Kidney (tissue), 14 donors: ENCODE measurements around the gene UBXN7. TPM values are rescaled to one million over a fixed set of nuclear protein-coding genes. Genes with fewer than 3 reads are reported as not detected.
"Not testable (repeated sequence)": the region's sequence is repeated elsewhere in the genome, so short reads cannot be mapped to it uniquely, and the experiment has no call there.

Experiments
- DNase-seq, 5 donors: peaks; one replicate each; pipeline ENCODE4 v3.0.0-alpha.2; 2013 to 2020
- FAIRE-seq: peaks from 2 replicates; lab custom pipeline; 2012; peaks lifted over from hg19 to GRCh38; lab: Jason Lieb, UNC
- H3K27ac ChIP-seq, 2 donors: one replicate each; pipeline ENCODE4 v1.7.0; 2013; ENCODE audit warnings: low read depth in 2 of 2, low read length in 2 of 2, inconsistent platforms in 1 of 2
- H3K27me3 ChIP-seq: one replicate; pipeline ENCODE4 v1.7.1; 2013; ENCODE audit warnings: low read length, inconsistent platforms; ENCODE audit not compliant: control insufficient read depth, insufficient read depth
- H3K36me3 ChIP-seq, 3 donors: one replicate each; pipeline versions ENCODE4 v1.7.0 to v1.7.1; 2013; ENCODE audit warnings: low read length in 3 of 3, control low read depth in 1 of 3, inconsistent platforms in 1 of 3; ENCODE audit not compliant: insufficient read depth in 3 of 3, control insufficient read depth in 2 of 3
- H3K4me1 ChIP-seq, 3 donors: one replicate each; pipeline versions ENCODE4 v1.7.0 to v1.7.1; 2013; ENCODE audit warnings: low read length in 3 of 3, inconsistent platforms in 1 of 3, low read depth in 1 of 3; ENCODE audit not compliant: control insufficient read depth in 2 of 3, insufficient read depth in 2 of 3
- H3K4me3 ChIP-seq, 3 donors: one replicate each; pipeline versions ENCODE4 v1.7.0 to v1.8.1; 2013; ENCODE audit warnings: low read length in 3 of 3, control low read depth in 1 of 3, inconsistent platforms in 1 of 3
- H3K9ac ChIP-seq, 3 donors: one replicate each; pipeline versions ENCODE4 v1.7.0 to v1.7.1; 2013; ENCODE audit warnings: low read length in 3 of 3, control low read depth in 1 of 3, inconsistent platforms in 1 of 3
- H3K9me3 ChIP-seq, 3 donors: one replicate each; pipeline versions ENCODE4 v1.7.0 to v1.7.1; 2013; ENCODE audit warnings: low read length in 3 of 3, control low read depth in 1 of 3, inconsistent platforms in 1 of 3; ENCODE audit not compliant: control insufficient read depth in 2 of 3, insufficient read depth in 1 of 3
- intact Hi-C: fragments of 100-400 bp; cut with DNase I; formaldehyde crosslinking; loops from one replicate; pipeline ENCODE4 v1.11.1; 2022
- polyA plus RNA-seq: library from polyadenylated mRNA; stranded (reverse); fragments of 350-450 nt; fragmentation: Illumina TruSeq; extraction: RNeasy Lipid Tissue Mini Kit (QIAGEN cat#74804); gene quantifications from one replicate; pipeline ENCODE4 v1.2.3, GENCODE V29; 2014; ENCODE audit warnings: low read depth, low replicate concordance; ENCODE audit not compliant: insufficient read depth
- total RNA-seq: library from RNA; stranded (reverse); fragmentation: NEBNext Ultra II Directional; extraction: Animal tissue kit (Norgen Biotek cat#: 25700); gene quantifications from one replicate; pipeline ENCODE4 v1.2.1, GENCODE V29; 2021
- TF ChIP-seq, protein P1 (sequence below): IDR thresholded peaks from 3 replicates; pipeline ENCODE4 v1.5.1; 2012; ENCODE audit warnings: mild to moderate bottlenecking, moderate library complexity, borderline replicate concordance; ENCODE audit not compliant: insufficient read depth; ENCODE audit errors: extremely low read depth
- donor health status: control.
- donor health status: control.
- donor health status: control.
- donor health status: control.
- donor health status: control.
- donor health status: DM: yes; HTN: yes; CAD: no.
- donor health status: Normal renal cell carcinoma (clear cell type).

Gene UBXN7
- total and polyA plus RNA-seq, 2 donors from 2014 or later: 2.8 to 46.9 TPM

DNA sequence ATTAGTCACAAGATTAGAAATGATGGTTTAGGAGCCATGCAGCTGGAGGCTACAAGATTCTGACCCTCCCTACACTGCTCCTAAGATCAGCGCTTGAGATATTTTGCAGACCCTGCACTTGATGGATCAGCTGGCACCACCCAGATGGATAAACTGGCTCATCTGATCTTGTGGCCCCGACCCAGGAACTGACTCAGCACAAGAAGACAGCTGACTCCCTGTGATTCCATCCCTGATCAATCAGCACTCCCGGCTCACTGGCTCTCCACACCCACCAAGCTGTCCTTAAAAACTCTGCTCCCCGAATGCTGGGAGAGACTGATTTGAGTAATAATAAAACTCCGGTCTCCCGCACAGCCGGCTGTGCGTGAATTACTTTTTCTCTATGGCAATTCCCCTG, 129.3 kb downstream of the UBXN7 start:
- H3K27me3 ChIP-seq, H3K36me3 ChIP-seq, H3K4me1 ChIP-seq, H3K27ac ChIP-seq, H3K9ac ChIP-seq, DNase-seq, intact Hi-C loops, H3K4me3 ChIP-seq, H3K9me3 ChIP-seq, FAIRE-seq: not testable (repeated sequence)

DNA sequence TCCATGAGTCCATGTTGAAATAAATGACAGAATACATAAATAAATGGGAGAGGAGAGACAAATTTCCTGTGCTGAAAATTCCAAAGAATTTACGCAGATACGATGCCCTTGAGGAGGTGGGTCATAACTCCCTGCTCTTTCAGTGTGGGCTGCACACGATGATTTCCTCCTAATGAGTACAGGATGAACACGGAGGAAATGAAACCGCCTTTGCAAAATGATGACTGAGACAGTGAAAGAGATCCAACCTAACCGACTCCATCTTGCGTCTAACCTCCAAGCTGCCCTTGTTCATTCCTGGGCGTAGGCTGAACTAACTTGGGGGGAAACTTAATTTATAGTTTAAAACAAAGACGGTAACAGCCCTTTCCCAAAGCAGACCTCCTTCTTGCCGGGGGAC, 129.7 kb downstream of the UBXN7 start:
- H3K9me3 ChIP-seq, H3K27me3 ChIP-seq, intact Hi-C loops, H3K27ac ChIP-seq, H3K9ac ChIP-seq, DNase-seq, H3K36me3 ChIP-seq, H3K4me1 ChIP-seq, H3K4me3 ChIP-seq, FAIRE-seq: not testable (repeated sequence)

DNA sequence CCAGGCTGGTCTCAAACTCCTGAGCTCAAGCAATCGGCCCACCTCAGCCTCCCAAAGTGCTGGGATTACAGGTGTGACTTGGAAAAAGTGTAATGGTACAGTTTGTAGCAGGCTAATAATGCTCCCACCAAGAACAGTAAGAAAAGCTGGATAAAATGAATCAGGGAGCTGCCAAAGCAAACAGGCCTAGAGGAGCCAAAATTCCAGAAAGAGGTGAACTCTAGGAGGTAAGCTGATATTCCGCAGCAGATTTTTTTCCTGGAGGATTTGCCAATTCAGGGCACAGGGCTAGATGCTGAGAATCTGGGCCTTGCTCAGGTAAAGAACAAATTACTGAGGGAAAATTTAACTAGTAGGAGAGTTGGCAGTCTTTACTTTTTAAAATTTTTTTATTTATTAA, 133.7 kb downstream of the UBXN7 start:
- intact Hi-C loops: no loop called here
- no peaks in the 10 kb centered on the region for H3K27me3 ChIP-seq
- no peaks in the 10 kb centered on the region for H3K9me3 ChIP-seq
- TF ChIP-seq, protein P1, sequence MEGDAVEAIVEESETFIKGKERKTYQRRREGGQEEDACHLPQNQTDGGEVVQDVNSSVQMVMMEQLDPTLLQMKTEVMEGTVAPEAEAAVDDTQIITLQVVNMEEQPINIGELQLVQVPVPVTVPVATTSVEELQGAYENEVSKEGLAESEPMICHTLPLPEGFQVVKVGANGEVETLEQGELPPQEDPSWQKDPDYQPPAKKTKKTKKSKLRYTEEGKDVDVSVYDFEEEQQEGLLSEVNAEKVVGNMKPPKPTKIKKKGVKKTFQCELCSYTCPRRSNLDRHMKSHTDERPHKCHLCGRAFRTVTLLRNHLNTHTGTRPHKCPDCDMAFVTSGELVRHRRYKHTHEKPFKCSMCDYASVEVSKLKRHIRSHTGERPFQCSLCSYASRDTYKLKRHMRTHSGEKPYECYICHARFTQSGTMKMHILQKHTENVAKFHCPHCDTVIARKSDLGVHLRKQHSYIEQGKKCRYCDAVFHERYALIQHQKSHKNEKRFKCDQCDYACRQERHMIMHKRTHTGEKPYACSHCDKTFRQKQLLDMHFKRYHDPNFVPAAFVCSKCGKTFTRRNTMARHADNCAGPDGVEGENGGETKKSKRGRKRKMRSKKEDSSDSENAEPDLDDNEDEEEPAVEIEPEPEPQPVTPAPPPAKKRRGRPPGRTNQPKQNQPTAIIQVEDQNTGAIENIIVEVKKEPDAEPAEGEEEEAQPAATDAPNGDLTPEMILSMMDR: no peak
- no peaks in the 10 kb centered on the region for H3K4me1 ChIP-seq
- DNase-seq (peak in 1 of 5 donors; percentile 8), FAIRE-seq (no peak)
- H3K4me3 ChIP-seq: no peak overlapping the region
- H3K36me3 ChIP-seq: peaks cover 0 to 3% (median 0%) of the 10 kb centered on the region in 3 donors
- H3K27ac ChIP-seq: no peak overlapping the region
- H3K9ac ChIP-seq: no peak overlapping the region

Other genes with a start within 250 kb of the UBXN7 start
- 0.57 TPM for gene ZDHHC19, start 221.0 kb downstream of the UBXN7 start, total RNA-seq
- 0.92 TPM for gene ZDHHC19, start 221.0 kb downstream of the UBXN7 start, polyA plus RNA-seq
- gene SLC51A, start 215.9 kb downstream of the UBXN7 start, total RNA-seq: 0.98 TPM
- 6.5 TPM for gene SLC51A, start 215.9 kb downstream of the UBXN7 start, polyA plus RNA-seq
- gene PCYT1A, start 144.7 kb downstream of the UBXN7 start, total RNA-seq: 57.6 TPM
- 19.6 TPM for gene PCYT1A, start 144.7 kb downstream of the UBXN7 start, polyA plus RNA-seq
- gene DYNLT2B, start 114.2 kb downstream of the UBXN7 start, total RNA-seq: 10.5 TPM
- 41.8 TPM for gene DYNLT2B, start 114.2 kb downstream of the UBXN7 start, polyA plus RNA-seq
- gene TM4SF19, start 94.0 kb downstream of the UBXN7 start, total RNA-seq: 0.50 TPM
- not detected for gene TM4SF19, start 94.0 kb downstream of the UBXN7 start, polyA plus RNA-seq
- gene RNF168, start 71.3 kb upstream of the UBXN7 start, total RNA-seq: 19.5 TPM
- gene RNF168, start 71.3 kb upstream of the UBXN7 start, polyA plus RNA-seq: 3.2 TPM
- not detected for gene SMCO1, start 82.9 kb upstream of the UBXN7 start, total RNA-seq
- gene SMCO1, start 82.9 kb upstream of the UBXN7 start, polyA plus RNA-seq: not detected
- 12.3 TPM for gene WDR53, start 136.1 kb upstream of the UBXN7 start, total RNA-seq
- 9.0 TPM for gene WDR53, start 136.1 kb upstream of the UBXN7 start, polyA plus RNA-seq
- gene FBXO45, start 136.2 kb upstream of the UBXN7 start, total RNA-seq: 7.0 TPM
- gene FBXO45, start 136.2 kb upstream of the UBXN7 start, polyA plus RNA-seq: 2.5 TPM
- gene NRROS, start 207.3 kb upstream of the UBXN7 start, total RNA-seq: 11.6 TPM
- gene NRROS, start 207.3 kb upstream of the UBXN7 start, polyA plus RNA-seq: 2.0 TPM